ENCODE data around the gene CGB5.
A peak's percentile ranks its signal among the peaks of the same experiment; 100 is the strongest.
"Not testable (repeated sequence)": the region's sequence is repeated elsewhere in the genome, so short reads cannot be mapped to it uniquely, and the experiment has no call there.

CGB5 gene

GRCh38 chr19:49069026-49069425 lies 25.4 kb downstream of the CGB5 start:
- no peak overlapping the region for H3K27ac ChIP-seq
- peaks cover 19% of the 10 kb centered on the region for H3K27me3 ChIP-seq (ENCODE audit: insufficient read depth, low read depth, severe bottlenecking)
- no peaks in the 10 kb centered on the region for H3K36me3 ChIP-seq
- H3K9me3 ChIP-seq (ENCODE audit: severe bottlenecking), result no peaks in the 10 kb centered on the region
- DNase-seq, result no peak
- TF ChIP-seq CTCF (IDR thresholded peaks at IDR 0.05; ENCODE audit: low read depth, low read length), result no peak
- no peak overlapping the region for H3K4me3 ChIP-seq (ENCODE audit: low read depth, low read length)

GRCh38 chr19:49070416-49070815 lies 26.8 kb downstream of the CGB5 start:
- no peak overlapping the region for H3K27ac ChIP-seq
- H3K4me3 ChIP-seq (ENCODE audit: low read depth, low read length), result no peak overlapping the region
- no peak for TF ChIP-seq CTCF (IDR thresholded peaks at IDR 0.05; ENCODE audit: low read depth, low read length)
- H3K9me3 ChIP-seq (ENCODE audit: severe bottlenecking), result no peaks in the 10 kb centered on the region
- peaks cover 19% of the 10 kb centered on the region for H3K27me3 ChIP-seq (ENCODE audit: insufficient read depth, low read depth, severe bottlenecking)
- no peaks in the 10 kb centered on the region for H3K36me3 ChIP-seq
- no peak for DNase-seq

- TF ChIP-seq CTCF (IDR thresholded peaks at IDR 0.05; ENCODE audit: low read depth, low read length), result no peak
- no peak overlapping the region for H3K27ac ChIP-seq
- DNase-seq, result peak; percentile 72
- no peaks in the 10 kb centered on the region for H3K36me3 ChIP-seq
- H3K27me3 ChIP-seq (ENCODE audit: insufficient read depth, low read depth, severe bottlenecking), result peaks cover 19% of the 10 kb centered on the region
- H3K9me3 ChIP-seq (ENCODE audit: severe bottlenecking), result no peaks in the 10 kb centered on the region
- H3K4me3 ChIP-seq (ENCODE audit: low read depth, low read length), result peak overlapping the region; percentile 26; the same call in 1 of the 2 replicates
Observed at GRCh38 chr19:49071860-49072547, 28.4 kb downstream of the CGB5 start.

- Histone ChIP-seq H3K36me3 (no peaks in the 10 kb centered on the region), H3K27me3 (ENCODE audit: insufficient read depth, low read depth, severe bottlenecking) (peaks cover 19% of the 10 kb centered on the region), H3K4me3 (ENCODE audit: low read depth, low read length) (no peak overlapping the region), H3K9me3 (ENCODE audit: severe bottlenecking) (no peaks in the 10 kb centered on the region), H3K27ac (no peak overlapping the region)
- TF ChIP-seq CTCF (IDR thresholded peaks at IDR 0.05; ENCODE audit: low read depth, low read length), result peak; percentile 77
- peak; percentile 83 for DNase-seq
Observed at GRCh38 chr19:49073514-49074378, 30.1 kb downstream of the CGB5 start.

- not testable (repeated sequence) for H3K9me3 ChIP-seq (ENCODE audit: severe bottlenecking); H3K4me3 ChIP-seq (ENCODE audit: low read depth, low read length); H3K27ac ChIP-seq; H3K36me3 ChIP-seq
- peaks cover 19% of the 10 kb centered on the region for H3K27me3 ChIP-seq (ENCODE audit: insufficient read depth, low read depth, severe bottlenecking)
- peak; percentile 58 for TF ChIP-seq CTCF (IDR thresholded peaks at IDR 0.05; ENCODE audit: low read depth, low read length)
- peak; percentile 73 for DNase-seq
Observed at GRCh38 chr19:49074869-49075268, 31.2 kb downstream of the CGB5 start.

All from WERI-Rb-1 (cell line).